Body of pancreas (tissue), 4 donors: ENCODE results near the gene HSPA1A. TPM values are rescaled to one million over a fixed set of nuclear protein-coding genes. Genes with fewer than 3 reads are reported as not detected.
A peak's percentile ranks its signal among the peaks of the same experiment; 100 is the strongest.

Experiments used
- ATAC-seq: fragments of 150-250 bp; one replicate; pipeline ENCODE4 v1.9.1; 2016
- DNase-seq, 4 donors: peaks; one replicate each; pipeline ENCODE4 v3.0.0-alpha.2; 2019
- H3K27ac ChIP-seq, 4 donors: fragments of 200-600 bp; sonication (generic); 1 replicate in 3 of 4; 2 replicates in 1 of 4; pipeline versions ENCODE4 v1.5.1 to v1.6.1; 2016 to 2019; ENCODE audit warnings: mild to moderate bottlenecking in 1 of 4, mixed read lengths in 1 of 4, moderate library complexity in 1 of 4
- H3K27me3 ChIP-seq, 2 donors: fragments of 200-600 bp; sonication (generic); one replicate each; pipeline ENCODE4 v1.6.0; 2016; ENCODE audit warnings: mild to moderate bottlenecking in 1 of 2
- H3K36me3 ChIP-seq, 2 donors: fragments of 200-600 bp; sonication (generic); replicated peaks in 1 of 2; 2 replicates each; pipeline ENCODE4 v1.5.1; 2016; ENCODE audit warnings: low read depth in 2 of 2; ENCODE audit not compliant: insufficient read depth in 1 of 2
- H3K4me1 ChIP-seq: fragments of 200-600 bp; sonication (generic); one replicate; pipeline ENCODE4 v1.6.0; 2016
- H3K4me3 ChIP-seq, 2 donors: fragments of 200-600 bp; sonication (generic); 1 replicate in 1 of 2; 2 replicates in 1 of 2; pipeline ENCODE4 v1.5.1; 2016 to 2019
- H3K9me3 ChIP-seq, 3 donors: fragments of 200-600 bp; sonication (generic); 1 replicate in 2 of 3; 2 replicates in 1 of 3; pipeline ENCODE4 v1.5.1; 2016
- CTCF ChIP-seq, 7 experiments: fragments of 450-650 bp in 4 of 7; fragments of 200-600 bp in 3 of 7; sonication (generic) in 3 of 7; IDR thresholded peaks; one replicate each; pipeline ENCODE4 v1.5.1; 2016 to 2019; ENCODE audit warnings: antibody characterized with exemption in 7 of 7
- POLR2A ChIP-seq, 3 donors: fragments of 450-650 bp; IDR thresholded peaks; one replicate each; pipeline ENCODE4 v1.6.1; 2016; ENCODE audit warnings: antibody characterized with exemption in 3 of 3, mild to moderate bottlenecking in 2 of 3
- WGBS, 2 donors: methylation state at CpG; one replicate each; pipeline ENCODE4 v1.1.5; 2017; 5-methylcytosine and 5-hydroxymethylcytosine counted together
- intact Hi-C: fragments of 100-400 bp; cut with DNase I; formaldehyde crosslinking; loops from one replicate; pipeline ENCODE4 v1.15.1; 2023
- total RNA-seq, 2 donors: library from RNA; depleted of rRNA; stranded (reverse); fragments of >200 nt; gene quantifications; one replicate each; pipeline ENCODE4 v1.1.0, GENCODE V29; 2016

The HSPA1A gene
- total RNA-seq, 2 donors from 2014 or later = 70.9 to 92.1 TPM

DNA sequence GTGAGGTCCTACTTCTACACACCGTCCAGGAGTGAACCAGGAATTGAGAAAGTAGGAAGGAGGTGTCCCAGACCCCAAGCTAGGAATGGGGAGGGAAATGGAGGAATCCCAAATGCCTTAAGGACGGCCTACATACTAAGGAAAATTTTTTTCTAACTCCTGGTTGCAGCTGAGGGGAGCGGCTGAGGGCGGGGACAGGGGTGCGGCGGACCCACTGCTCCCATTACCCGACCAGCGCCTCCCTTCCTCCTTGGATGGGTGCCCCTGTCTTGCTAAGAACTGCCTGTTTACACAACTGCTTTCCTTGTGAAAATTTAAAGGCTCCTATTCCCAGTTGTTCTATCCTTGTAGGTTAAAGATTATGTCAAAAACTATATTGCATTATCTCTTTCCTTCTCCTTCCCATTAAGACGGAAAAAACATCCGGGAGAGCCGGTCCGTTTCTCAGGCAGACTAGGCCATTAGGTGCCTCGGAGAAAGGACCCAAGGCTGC lies 11.5 kb downstream of the HSPA1A start:
- no peaks in the 10 kb centered on the region for H3K9me3 ChIP-seq
- H3K27me3 ChIP-seq = no peaks in the 10 kb centered on the region
- no peak overlapping the region for H3K4me3 ChIP-seq
- H3K36me3 ChIP-seq = no peaks in the 10 kb centered on the region
- 0% methylated on average over 13 of the region's 13 CpGs for WGBS, 2 donors
- intact Hi-C loops = no loop called here
- H3K27ac ChIP-seq = peak overlapping the region; percentile 82 to 100 (median 97)
- H3K4me1 ChIP-seq = peaks cover 58% of the 10 kb centered on the region
- peak; percentile 86 to 92 (median 90) for DNase-seq
- TF ChIP-seq CTCF (IDR thresholded peaks at IDR 0.05) (no peak), POLR2A (IDR thresholded peaks at IDR 0.05) (peak; percentile 39 to 61 (median 47))
- peak; percentile 50 for ATAC-seq

- H3K27ac ChIP-seq = peak within 1 kb of the TSS; percentile 89 to 100 (median 97)
- peak; percentile 89 for ATAC-seq
- peak; percentile 99 to 100 (median 100) for DNase-seq
- no peaks in the 10 kb centered on the region for H3K27me3 ChIP-seq
- intact Hi-C loops = no loop called here
- peak within 1 kb of the TSS; percentile 39 to 55 for H3K4me3 ChIP-seq
- no peaks in the 10 kb centered on the region for H3K9me3 ChIP-seq
- WGBS, 2 donors = 0 to 1% methylated on average over 12 to 51 of the region's 56 CpGs
- peaks cover 59% of the 10 kb centered on the region for H3K4me1 ChIP-seq
- TF ChIP-seq CTCF (IDR thresholded peaks at IDR 0.05) (peak in 2 of 7 experiments; percentile 5 to 11), POLR2A (IDR thresholded peaks at IDR 0.05) (peak; percentile 100)
- no peaks in the 10 kb centered on the region for H3K36me3 ChIP-seq
Measured at GRCh38 chr6:31827286-31828079, 12.1 kb downstream of the HSPA1A start, which contains the start of gene HSPA1B. Gene HSPA1B (plus strand): TSS chr6:31827738. CDS start chr6:31827951, 213 bp downstream.

- intact Hi-C loops = no loop called here
- ATAC-seq = no peak
- Histone ChIP-seq H3K27me3 (no peaks in the 10 kb centered on the region), H3K4me3 (peak overlapping the region in 1 of 2 donors; percentile 56), H3K4me1 (peaks cover 44% of the 10 kb centered on the region), H3K36me3 (no peaks in the 10 kb centered on the region), H3K9me3 (no peaks in the 10 kb centered on the region), H3K27ac (peak overlapping the region in 3 of 4 donors; percentile 63 to 83 (median 73))
- TF ChIP-seq CTCF (IDR thresholded peaks at IDR 0.05) = peak in 6 of 7 experiments; percentile 15 to 84 (median 50)
- no peak for TF ChIP-seq POLR2A (IDR thresholded peaks at IDR 0.05)
- peak in 2 of 4 donors; percentile 19 to 42 for DNase-seq
- 0 to 1% methylated on average over 13 to 15 of the region's 15 CpGs for WGBS, 2 donors
Measured at GRCh38 chr6:31829633-31830283, 14.4 kb downstream of the HSPA1A start.

GRCh38 chr6:31830886-31831335 lies 15.6 kb downstream of the HSPA1A start:
- TF ChIP-seq CTCF (IDR thresholded peaks at IDR 0.05) (no peak), POLR2A (IDR thresholded peaks at IDR 0.05) (no peak)
- peaks cover 37% of the 10 kb centered on the region for H3K4me1 ChIP-seq
- WGBS, 2 donors = 31 to 32% methylated on average over 6 of the region's 6 CpGs
- intact Hi-C loops = no loop called here
- ATAC-seq (no peak), DNase-seq (no peak)
- peak overlapping the region in 1 of 2 donors; percentile 56 for H3K4me3 ChIP-seq
- peak overlapping the region in 3 of 4 donors; percentile 63 to 83 (median 73) for H3K27ac ChIP-seq
- H3K9me3 ChIP-seq = no peaks in the 10 kb centered on the region
- no peaks in the 10 kb centered on the region for H3K27me3 ChIP-seq
- H3K36me3 ChIP-seq = no peaks in the 10 kb centered on the region
